Mesodermal cell (in vitro differentiated cells): Measurements from ENCODE around the gene MRGPRG.

Experiments used
- H3K27ac ChIP-seq: 2 replicates; pipeline ENCODE4 v1.7.0; 2013; ENCODE audit warnings: mild to moderate bottlenecking, low read depth, low read length, moderate library complexity; ENCODE audit not compliant: severe bottlenecking
- H3K36me3 ChIP-seq: 2 replicates; pipeline ENCODE4 v1.7.1; 2013; ENCODE audit warnings: mild to moderate bottlenecking, low read length, moderate library complexity; ENCODE audit not compliant: control insufficient read depth, insufficient read depth
- H3K4me1 ChIP-seq: one replicate; pipeline ENCODE4 v1.7.1; 2013; ENCODE audit warnings: mild to moderate bottlenecking, low read length; ENCODE audit not compliant: insufficient read depth, control insufficient read depth, poor library complexity, severe bottlenecking
- H3K4me3 ChIP-seq: 2 replicates; pipeline ENCODE4 v1.7.0; 2013; ENCODE audit warnings: low read length, control low read depth, mild to moderate bottlenecking; ENCODE audit not compliant: insufficient read depth, poor library complexity, severe bottlenecking; ENCODE audit errors: extremely low read depth
- H3K9me3 ChIP-seq: 2 replicates; pipeline ENCODE4 v1.7.1; 2013; ENCODE audit warnings: mild to moderate bottlenecking, low read length, moderate library complexity; ENCODE audit not compliant: control insufficient read depth
- WGBS, 2 experiments: methylation state at CpG; one replicate each; pipeline ENCODE4 v1.1.5; 2013; ENCODE audit warnings: missing lambda C conversion rate in 2 of 2; ENCODE audit not compliant: insufficient coverage in 2 of 2; 5-methylcytosine and 5-hydroxymethylcytosine counted together

MRGPRG gene

DNA sequence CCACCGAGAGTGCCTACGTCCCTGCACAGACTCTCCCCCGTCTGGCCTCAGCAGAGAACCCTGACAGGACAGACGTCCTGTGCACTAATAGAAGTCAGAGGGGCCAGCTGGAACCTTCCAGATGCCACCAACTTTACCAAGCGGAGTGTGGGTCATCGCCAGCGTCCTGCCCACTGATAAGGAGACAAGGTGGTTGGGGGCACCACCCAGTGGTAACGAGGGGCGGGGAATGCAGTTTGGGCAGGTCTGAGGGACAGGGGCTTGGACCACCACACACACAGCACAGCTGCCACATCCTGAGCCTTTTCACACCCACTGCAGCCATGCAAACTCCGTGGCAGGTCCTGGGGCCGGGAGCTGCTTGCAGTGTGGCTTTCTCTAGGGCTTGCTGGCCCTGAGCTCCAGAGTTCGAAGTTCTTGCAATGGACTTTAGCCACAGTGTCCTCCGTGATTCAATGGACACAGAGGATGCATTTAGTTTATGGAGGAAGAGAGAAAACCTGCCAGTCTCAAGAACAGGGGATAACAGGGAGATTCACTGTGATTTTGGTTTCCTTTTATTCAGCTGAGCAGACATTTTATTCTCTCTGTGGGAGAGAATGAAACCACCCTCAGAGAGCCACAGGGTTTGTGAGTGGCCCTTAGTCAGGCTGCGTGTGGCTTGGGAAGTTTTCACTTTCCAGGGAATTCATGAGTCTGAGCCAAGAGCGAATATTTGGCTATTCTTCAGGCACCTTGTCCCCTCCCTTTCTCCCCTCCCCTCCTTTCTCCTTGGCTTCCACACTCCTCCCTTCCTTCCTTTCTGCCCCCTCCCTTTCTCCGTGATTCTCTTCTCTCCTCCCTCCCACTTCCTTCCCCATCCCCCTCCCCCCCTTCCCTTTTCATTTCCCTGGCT, 13.1 kb downstream of the MRGPRG start:
- Histone ChIP-seq H3K9me3 (no peaks in the 10 kb centered on the region), H3K4me3 (no peak overlapping the region), H3K36me3 (no peaks in the 10 kb centered on the region), H3K27ac (no peak overlapping the region), H3K4me1 (peaks cover 7% of the 10 kb centered on the region)
- 52 to 61% methylated on average over 13 to 14 of the region's 16 CpGs for WGBS, 2 experiments

DNA sequence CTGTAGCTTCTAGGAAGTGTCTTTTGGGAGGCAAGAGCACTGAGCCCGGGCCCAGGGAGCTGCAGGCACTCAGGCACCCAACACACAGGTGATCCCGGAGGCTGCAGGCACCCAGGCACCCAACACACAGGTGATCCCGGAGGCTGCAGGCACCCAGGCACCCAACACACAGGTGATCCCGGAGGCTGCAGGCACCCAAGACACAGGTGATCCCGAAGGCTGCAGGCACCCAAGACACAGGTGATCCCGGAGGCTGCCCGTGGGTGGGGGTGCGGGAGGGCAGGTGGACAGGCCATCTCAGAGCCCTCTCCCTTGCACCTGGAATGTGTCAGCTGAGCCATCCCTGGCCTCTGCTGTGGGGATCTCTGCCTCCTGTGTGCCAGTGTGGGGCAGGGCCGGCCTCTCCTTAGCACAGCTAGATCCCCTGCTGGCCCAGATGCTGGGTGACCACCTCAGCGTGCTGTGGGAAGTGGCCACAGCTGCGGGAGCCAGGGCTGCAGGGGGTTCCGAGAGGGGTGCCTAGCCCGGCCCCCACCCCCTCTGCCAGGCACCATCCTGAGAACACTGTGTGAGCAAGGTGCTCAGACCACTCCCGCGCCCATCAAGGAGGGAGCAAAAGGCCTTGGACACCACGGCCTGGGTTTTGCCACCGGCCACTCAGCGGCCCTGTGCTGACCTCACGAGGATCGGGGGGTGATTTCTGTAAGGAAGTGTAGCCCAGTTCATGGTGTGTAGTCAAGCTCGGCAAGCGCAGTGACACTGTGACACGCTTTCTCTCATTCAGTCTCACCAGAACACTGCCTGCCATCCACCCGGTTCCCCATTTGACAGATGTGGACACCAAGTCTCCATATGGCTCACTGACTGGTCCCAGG, 14.2 kb downstream of the MRGPRG start:
- WGBS, 2 experiments, result 85 to 87% methylated on average over 21 to 24 of the region's 24 CpGs
- Histone ChIP-seq H3K4me3 (no peak overlapping the region), H3K4me1 (peaks cover 7% of the 10 kb centered on the region)

DNA sequence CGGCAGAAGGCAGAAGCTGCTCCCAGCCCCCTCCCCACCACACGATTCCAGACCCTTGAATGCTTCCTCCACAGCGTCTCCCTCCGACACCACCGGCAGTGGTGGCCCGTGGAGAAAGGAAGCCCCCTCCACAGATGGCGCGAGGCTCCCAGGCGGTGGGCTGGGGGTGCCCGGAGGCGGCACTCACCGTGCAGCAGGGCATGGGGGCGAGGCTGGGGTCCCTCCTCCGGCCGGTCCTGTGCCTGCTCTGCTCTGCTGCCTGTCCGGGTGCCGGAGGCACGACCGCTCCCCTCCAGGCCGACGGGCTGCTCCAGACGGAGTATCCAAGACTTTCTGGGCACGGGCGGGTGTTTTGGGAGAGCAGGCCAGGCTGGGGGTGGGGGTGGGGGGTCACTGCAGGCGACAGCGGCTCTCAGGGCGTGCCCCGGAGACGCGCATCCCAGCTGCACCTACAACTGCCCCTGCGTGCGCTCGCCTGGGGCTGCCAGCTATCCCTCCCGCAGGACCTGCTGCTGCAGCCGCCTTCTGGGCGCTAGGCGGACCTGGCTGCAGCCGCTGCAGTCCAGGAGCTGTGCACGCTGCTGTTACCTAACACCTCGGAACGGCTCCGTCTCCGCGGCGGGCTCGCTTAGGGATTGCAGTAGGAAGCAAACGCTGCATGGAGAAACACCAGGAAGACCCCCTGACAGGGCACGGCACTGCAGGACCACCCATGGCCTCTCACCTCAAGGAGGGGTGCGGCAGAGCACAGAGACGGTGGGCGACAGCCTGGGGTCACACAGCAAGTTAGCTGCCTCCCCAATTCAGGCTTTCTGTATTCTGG, 15.2 kb downstream of the MRGPRG start:
- Histone ChIP-seq H3K4me1 (peaks cover 7% of the 10 kb centered on the region), H3K9me3 (no peaks in the 10 kb centered on the region), H3K4me3 (peak overlapping the region; percentile 22), H3K27ac (no peak overlapping the region), H3K36me3 (no peaks in the 10 kb centered on the region)
- WGBS, 2 experiments, result 4 to 7% methylated on average over 25 to 45 of the region's 51 CpGs

More for the DNA sequence above, 14.2 kb downstream of the MRGPRG start:
- no peaks in the 10 kb centered on the region for H3K36me3 ChIP-seq
- no peak overlapping the region for H3K27ac ChIP-seq
- H3K9me3 ChIP-seq, result no peaks in the 10 kb centered on the region

DNA sequence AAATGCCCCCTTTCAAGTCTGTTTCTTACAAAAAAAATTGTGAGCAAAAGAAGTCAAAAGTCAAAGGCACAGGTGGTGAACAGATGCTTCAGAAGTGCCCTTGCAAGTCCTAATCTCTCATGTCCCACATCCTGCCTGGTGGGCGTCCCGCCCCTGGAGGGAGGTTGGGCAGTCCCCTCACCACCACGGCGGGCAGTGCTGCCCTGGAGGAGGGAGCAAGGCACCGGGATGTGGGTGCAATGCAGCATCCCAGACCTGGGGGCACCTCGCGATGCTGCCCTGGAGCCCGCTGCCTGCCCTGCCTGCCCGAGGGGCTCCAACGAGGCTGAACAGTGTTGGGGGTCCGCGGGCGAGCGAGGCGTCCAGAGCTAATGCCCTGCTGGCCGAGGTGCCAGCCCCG, 15.9 kb downstream of the MRGPRG start:
- H3K9me3 ChIP-seq, result no peaks in the 10 kb centered on the region
- peak overlapping the region; percentile 22 for H3K4me3 ChIP-seq
- peaks cover 7% of the 10 kb centered on the region for H3K4me1 ChIP-seq
- WGBS, 2 experiments, result 7 to 12% methylated on average over 10 to 17 of the region's 17 CpGs
- H3K27ac ChIP-seq, result no peak overlapping the region
- no peaks in the 10 kb centered on the region for H3K36me3 ChIP-seq

DNA sequence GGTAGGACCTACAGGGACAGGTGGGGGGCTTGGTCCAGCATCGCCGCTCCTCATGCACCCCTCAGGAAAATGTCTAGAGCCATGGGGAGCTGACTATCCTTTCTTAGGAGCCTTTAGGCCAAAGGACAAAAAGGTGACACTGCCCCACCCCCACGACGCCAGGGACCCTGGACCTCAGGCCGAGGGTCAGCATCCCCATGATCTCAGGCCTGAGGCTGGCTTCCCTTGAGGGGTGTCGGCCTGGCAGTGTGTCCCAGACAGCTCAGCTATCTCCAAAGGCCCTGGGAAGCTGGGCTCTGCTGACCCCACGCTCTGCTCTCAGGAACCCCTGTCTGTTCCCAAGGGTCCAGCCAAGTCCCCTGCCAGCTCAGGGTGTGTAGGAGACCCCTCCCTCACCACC, 16.3 kb downstream of the MRGPRG start:
- H3K4me3 ChIP-seq, result no peak overlapping the region
- peaks cover 7% of the 10 kb centered on the region for H3K4me1 ChIP-seq
- no peaks in the 10 kb centered on the region for H3K9me3 ChIP-seq
- no peaks in the 10 kb centered on the region for H3K36me3 ChIP-seq
- 76 to 92% methylated on average over 5 to 7 of the region's 7 CpGs for WGBS, 2 experiments
- H3K27ac ChIP-seq, result no peak overlapping the region

DNA sequence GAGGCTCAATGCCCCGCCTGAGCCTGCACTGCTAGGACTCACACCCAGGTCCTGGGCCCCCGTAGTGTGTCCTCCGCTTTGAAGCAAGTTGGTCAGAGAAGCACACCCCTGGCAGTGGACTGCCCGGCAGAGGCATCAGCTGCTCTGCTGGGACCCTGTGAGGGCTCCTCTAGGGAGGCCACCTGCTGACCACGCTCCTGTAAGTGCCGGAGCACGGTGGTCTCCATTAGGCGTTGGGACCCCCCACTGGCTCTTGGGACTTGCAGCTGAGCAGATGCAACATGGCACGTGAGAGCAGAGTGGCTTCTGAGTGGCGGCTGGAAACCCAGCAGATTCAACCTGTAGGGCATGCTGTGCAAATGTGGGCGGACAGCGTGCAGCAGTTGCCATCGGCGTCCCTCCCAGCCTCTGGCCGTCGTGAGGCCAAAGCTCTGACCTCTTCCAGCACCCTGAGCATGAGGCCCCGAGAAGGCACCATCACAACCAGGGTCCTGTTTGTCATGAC, 16.9 kb downstream of the MRGPRG start:
- H3K36me3 ChIP-seq, result no peaks in the 10 kb centered on the region
- no peak overlapping the region for H3K4me3 ChIP-seq
- peaks cover 7% of the 10 kb centered on the region for H3K4me1 ChIP-seq
- WGBS, 2 experiments, result 85 to 86% methylated on average over 16 to 17 of the region's 17 CpGs
- no peaks in the 10 kb centered on the region for H3K9me3 ChIP-seq
- no peak overlapping the region for H3K27ac ChIP-seq

DNA sequence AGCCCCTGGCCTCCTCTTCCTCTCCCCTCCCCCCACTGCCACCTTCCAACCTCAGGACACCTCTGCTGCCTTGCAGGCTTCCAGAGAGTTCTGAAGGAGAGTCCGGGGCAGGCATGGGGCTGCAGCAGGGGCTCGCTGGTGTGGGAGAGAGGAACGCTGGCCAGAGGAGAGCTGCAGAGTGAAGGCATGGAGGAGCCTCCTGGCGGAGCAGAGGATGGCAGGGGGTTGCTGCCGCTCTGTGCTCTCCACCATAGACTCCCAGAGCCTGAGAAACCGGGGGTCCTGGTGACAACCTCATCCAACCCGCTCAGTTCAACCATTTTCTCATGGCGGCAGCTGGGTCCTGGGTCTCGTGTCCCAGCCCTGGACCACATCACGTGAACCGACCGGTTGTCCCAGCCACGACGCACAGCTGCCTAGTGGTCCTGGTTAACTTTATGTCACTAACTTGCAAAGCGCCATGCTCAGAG, 17.5 kb downstream of the MRGPRG start:
- Histone ChIP-seq H3K36me3 (no peaks in the 10 kb centered on the region), H3K4me1 (peaks cover 7% of the 10 kb centered on the region), H3K9me3 (no peaks in the 10 kb centered on the region), H3K4me3 (no peak overlapping the region), H3K27ac (no peak overlapping the region)
- 92 to 97% methylated on average over 11 to 13 of the region's 15 CpGs for WGBS, 2 experiments

DNA sequence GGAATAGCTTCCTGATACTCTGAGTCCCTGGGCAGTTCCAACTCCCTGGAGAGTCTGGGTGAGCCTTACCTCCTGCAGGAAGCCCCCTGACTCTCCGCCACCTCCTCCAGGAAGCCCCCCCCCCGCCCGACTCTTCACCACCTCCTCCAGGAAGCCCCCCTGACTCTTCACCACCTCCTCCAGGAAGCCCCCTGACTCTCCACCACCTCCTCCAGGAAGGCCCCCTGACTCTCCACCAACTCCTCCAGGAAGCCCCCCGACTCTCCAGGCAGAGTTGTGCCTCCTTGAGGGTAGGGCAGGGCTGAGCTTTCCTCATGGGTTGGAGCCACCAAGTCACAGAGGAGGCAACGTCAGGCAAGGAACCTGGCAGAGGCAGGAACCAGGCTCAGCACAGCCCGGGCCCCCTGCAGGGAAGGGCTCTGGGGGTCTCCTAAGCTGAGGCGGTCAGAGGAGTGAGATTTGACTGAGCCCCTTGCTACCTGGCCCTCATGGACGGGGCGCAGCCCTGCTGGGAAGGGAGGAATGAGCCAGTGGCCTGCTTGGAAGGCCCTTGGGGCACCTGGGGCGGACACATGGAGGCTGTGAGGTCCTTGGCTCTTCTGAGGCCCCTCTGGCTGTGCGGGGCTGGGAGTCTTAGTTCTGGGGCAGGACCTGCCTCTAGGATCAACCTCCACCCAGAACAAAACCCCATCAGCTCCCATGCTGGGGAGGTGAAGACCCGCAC, 18.1 kb downstream of the MRGPRG start:
- no peaks in the 10 kb centered on the region for H3K36me3 ChIP-seq
- no peaks in the 10 kb centered on the region for H3K9me3 ChIP-seq
- H3K27ac ChIP-seq, result no peak overlapping the region
- WGBS, 2 experiments, result 33 to 94% methylated on average over 1 to 9 of the region's 12 CpGs
- H3K4me1 ChIP-seq, result peaks cover 7% of the 10 kb centered on the region
- H3K4me3 ChIP-seq, result no peak overlapping the region

DNA sequence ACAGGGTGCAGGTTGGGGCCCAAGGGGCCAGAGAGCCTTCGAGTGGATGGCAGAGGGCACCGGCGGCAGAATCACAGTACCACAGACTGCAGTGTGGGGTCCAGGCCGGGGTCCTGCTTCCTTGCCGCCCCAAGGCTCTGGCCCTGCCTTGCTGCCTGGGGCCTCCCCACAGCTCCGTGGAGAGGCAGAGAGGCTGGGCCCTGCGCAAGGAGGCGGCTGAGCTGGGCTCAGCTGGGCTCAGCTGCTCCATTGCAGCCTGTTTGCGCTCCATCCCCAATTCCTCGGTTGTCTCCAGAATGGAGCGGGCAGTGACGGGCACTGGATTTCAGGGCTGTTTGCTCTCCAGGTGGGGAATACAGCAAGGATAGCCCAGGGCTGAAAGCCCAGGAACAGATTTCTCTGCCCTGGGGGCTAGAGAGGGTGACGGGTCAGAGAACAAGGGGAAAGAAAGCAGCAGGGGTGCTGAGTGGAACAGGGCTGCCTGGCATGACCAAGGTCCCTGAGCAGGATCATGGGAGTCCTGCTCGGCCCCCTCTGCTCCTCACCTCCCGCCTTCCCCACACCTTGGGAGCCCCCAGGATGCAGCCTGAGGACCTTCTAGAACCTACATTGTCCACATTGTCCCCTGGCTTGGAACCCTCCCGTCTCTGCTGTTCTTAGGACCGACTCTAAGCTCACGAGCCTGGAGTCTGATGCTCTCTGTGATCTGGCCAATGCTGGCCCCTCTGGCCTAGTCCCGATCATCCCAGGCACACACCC, 18.9 kb downstream of the MRGPRG start:
- Histone ChIP-seq H3K4me3 (no peak overlapping the region), H3K4me1 (peaks cover 7% of the 10 kb centered on the region), H3K9me3 (no peaks in the 10 kb centered on the region), H3K36me3 (no peaks in the 10 kb centered on the region), H3K27ac (no peak overlapping the region)
- 83 to 86% methylated on average over 18 to 19 of the region's 19 CpGs for WGBS, 2 experiments
